Progenitor cell of endocrine pancreas (in vitro differentiated cells): Measurements from ENCODE around the gene FST. TPM values are rescaled to one million over a fixed set of nuclear protein-coding genes. Genes with fewer than 3 reads are reported as not detected.

Source experiments
- DNase-seq: peaks from one replicate; pipeline ENCODE4 v3.0.0; 2021; ENCODE audit warnings: low spot score; ENCODE audit not compliant: unreplicated experiment
- H3K27ac Mint-ChIP-seq: 2 replicates; pipeline ENCODE4 v1.8.0; 2021; ENCODE audit warnings: mild to moderate bottlenecking, moderate library complexity, mixed read lengths
- H3K27me3 Mint-ChIP-seq: 2 replicates; pipeline ENCODE4 v1.8.0; 2021; ENCODE audit warnings: mixed read lengths
- H3K36me3 Mint-ChIP-seq: 2 replicates; pipeline ENCODE4 v1.8.0; 2022; ENCODE audit warnings: mixed read lengths; ENCODE audit not compliant: insufficient read depth
- H3K4me1 Mint-ChIP-seq: 2 replicates; pipeline ENCODE4 v1.8.0; 2021; ENCODE audit warnings: low read depth, mixed read lengths
- H3K4me3 Mint-ChIP-seq: 2 replicates; pipeline ENCODE4 v1.8.0; 2021; ENCODE audit warnings: low read depth, mild to moderate bottlenecking, moderate library complexity, mixed read lengths
- H3K9me3 Mint-ChIP-seq: 2 replicates; pipeline ENCODE4 v1.8.0; 2021; ENCODE audit warnings: low read depth, mixed read lengths
- total RNA-seq: library from RNA; stranded (reverse); gene quantifications from 2 replicates; pipeline ENCODE4 v1.2.1, GENCODE V29; 2021
- TF ChIP-seq, protein P1 (sequence below): fragments of 200-600 bp; sonication (generic); IDR thresholded peaks from one replicate; pipeline ENCODE4 v1.5.0; 2021; ENCODE audit warnings: antibody characterized with exemption, mild to moderate bottlenecking; ENCODE audit not compliant: unreplicated experiment

FST gene
- total RNA-seq, 1 donor from 2014 or later = 1.7 TPM

DNA sequence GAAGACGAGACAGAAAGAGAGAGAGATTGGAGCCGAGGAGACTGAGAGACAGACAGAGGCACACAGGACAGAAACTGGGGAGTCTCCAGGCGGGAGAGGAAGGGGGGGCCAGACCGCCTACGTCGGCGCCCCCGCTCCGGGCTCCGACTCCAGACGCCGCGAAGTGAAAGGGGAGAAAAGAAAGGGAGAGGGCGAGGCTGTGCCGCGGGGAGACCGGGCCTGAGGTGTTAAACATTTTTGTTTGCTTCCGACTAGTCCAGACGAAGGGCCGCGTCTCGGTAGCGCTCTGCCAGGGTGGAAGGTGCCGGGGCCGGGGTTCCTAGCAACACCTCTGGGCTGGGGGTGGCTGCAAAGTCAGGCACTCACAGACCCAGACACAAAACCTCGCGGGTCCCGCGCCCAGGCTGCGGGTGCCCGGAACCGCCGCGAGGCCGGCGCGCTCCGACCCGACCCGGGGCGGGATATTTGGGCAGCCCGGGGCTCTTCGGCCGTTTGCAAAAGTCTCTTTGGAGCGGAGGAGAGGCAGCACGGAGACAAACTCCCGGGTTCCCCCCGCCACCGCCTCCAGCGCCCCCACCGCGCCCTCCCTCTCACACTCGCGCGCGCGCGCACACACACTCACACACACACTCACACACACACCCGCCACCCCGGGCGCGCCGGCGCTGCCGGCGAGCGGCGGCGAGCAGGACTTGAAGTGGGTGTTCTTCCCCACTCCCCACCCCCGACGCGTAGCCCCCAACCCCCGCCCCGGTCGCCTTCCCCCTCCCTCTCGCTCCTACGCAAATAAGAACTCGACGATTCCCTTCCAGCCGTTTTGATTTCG, 626 bp upstream of the FST start:
- Mint-ChIP-seq H3K9me3 (no peaks in the 10 kb centered on the region), H3K27me3 (peaks cover 31% of the 10 kb centered on the region), H3K36me3 (no peaks in the 10 kb centered on the region), H3K4me1 (peaks cover 32% of the 10 kb centered on the region), H3K27ac (peak overlapping the region; percentile 88), H3K4me3 (peak overlapping the region; percentile 85)
- TF ChIP-seq, protein P1, sequence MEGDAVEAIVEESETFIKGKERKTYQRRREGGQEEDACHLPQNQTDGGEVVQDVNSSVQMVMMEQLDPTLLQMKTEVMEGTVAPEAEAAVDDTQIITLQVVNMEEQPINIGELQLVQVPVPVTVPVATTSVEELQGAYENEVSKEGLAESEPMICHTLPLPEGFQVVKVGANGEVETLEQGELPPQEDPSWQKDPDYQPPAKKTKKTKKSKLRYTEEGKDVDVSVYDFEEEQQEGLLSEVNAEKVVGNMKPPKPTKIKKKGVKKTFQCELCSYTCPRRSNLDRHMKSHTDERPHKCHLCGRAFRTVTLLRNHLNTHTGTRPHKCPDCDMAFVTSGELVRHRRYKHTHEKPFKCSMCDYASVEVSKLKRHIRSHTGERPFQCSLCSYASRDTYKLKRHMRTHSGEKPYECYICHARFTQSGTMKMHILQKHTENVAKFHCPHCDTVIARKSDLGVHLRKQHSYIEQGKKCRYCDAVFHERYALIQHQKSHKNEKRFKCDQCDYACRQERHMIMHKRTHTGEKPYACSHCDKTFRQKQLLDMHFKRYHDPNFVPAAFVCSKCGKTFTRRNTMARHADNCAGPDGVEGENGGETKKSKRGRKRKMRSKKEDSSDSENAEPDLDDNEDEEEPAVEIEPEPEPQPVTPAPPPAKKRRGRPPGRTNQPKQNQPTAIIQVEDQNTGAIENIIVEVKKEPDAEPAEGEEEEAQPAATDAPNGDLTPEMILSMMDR = no peak
- peak; percentile 39 for DNase-seq

DNA sequence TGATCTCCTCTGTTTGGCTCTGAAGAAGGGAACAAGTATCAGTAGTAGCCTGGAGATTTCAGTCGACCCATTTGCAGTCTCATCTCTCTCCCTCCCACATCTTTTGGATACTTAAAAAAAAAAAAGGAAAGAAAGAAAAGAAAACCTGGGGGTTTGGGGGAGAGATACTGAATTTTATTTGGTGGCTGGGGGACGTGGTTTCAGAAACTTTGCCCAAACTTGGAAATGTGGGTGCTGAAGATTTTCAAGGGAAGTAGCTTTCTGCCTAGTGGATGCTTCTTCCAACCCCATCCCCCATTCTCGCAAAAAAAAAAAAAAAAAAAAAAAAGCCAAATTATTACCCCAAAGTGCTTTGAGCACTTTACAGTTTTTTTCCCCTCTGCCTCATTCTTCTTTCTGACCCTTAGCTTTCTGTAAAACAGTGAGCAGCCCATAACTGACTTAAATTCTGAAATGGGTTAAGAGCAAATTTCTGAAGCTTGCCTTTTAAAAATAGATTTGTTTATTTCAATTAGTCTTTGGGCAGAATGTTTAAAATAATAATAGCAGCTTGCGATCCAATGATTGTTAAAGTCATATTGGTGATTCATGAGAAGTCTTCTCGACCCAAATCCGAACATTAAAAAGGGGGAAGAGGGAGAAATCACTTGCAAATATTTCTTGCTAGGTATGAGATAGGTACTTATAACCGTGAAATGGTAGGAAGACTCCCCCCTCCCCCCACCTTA, 894 bp downstream of the FST start:
- Mint-ChIP-seq H3K27me3 (peaks cover 31% of the 10 kb centered on the region), H3K27ac (peak overlapping the region; percentile 88), H3K4me1 (peaks cover 29% of the 10 kb centered on the region), H3K9me3 (no peaks in the 10 kb centered on the region), H3K4me3 (peak overlapping the region; percentile 84), H3K36me3 (no peaks in the 10 kb centered on the region)
- TF ChIP-seq, protein P1 = no peak
- no peak for DNase-seq

DNA sequence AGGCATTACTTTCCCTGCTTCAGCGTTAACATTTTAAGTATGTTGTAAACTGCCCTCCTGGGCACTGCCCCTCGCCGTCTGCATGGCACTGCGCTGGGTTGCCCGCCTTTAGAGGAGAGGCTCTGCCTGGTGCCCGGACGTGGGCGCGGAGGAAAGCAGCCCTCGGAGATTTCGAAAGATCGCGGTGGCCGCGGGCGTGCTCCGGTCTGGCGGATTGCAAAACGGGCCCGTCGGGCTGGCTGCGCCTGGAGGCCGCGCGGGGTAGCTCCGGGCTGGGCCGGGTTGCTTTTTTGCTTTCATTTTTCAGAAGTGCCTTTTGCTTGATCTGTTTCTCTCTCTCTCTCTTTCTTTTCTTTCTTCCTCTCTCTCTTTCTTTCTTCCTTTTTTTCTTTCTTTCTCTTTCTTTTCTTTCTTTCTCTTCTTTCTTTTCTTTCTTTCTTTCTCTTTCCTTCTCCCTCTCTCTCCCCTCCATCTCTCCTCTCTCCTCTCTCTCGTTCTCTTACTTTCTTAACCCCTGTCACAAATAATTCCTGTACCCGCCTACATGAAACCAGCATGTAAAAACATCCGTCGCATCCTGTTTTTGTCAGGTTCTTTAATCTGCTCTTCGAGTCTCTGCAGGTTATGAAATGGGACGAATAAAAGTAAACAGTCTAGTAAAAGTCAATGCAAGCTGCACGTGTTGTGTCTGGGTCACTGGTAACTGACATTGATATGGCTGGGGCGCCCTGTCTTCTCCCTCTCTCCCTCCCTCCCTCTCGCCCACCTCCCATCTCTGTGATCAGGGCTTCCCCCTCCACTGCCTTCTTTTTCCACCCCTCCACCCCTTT, 1.7 kb downstream of the FST start:
- no peak overlapping the region for H3K27ac Mint-ChIP-seq
- peak overlapping the region; percentile 84 for H3K4me3 Mint-ChIP-seq
- no peaks in the 10 kb centered on the region for H3K9me3 Mint-ChIP-seq
- no peaks in the 10 kb centered on the region for H3K36me3 Mint-ChIP-seq
- DNase-seq = peak; percentile 45
- TF ChIP-seq, protein P1 = peak; percentile 43
- H3K4me1 Mint-ChIP-seq = peaks cover 21% of the 10 kb centered on the region
- peaks cover 31% of the 10 kb centered on the region for H3K27me3 Mint-ChIP-seq

DNA sequence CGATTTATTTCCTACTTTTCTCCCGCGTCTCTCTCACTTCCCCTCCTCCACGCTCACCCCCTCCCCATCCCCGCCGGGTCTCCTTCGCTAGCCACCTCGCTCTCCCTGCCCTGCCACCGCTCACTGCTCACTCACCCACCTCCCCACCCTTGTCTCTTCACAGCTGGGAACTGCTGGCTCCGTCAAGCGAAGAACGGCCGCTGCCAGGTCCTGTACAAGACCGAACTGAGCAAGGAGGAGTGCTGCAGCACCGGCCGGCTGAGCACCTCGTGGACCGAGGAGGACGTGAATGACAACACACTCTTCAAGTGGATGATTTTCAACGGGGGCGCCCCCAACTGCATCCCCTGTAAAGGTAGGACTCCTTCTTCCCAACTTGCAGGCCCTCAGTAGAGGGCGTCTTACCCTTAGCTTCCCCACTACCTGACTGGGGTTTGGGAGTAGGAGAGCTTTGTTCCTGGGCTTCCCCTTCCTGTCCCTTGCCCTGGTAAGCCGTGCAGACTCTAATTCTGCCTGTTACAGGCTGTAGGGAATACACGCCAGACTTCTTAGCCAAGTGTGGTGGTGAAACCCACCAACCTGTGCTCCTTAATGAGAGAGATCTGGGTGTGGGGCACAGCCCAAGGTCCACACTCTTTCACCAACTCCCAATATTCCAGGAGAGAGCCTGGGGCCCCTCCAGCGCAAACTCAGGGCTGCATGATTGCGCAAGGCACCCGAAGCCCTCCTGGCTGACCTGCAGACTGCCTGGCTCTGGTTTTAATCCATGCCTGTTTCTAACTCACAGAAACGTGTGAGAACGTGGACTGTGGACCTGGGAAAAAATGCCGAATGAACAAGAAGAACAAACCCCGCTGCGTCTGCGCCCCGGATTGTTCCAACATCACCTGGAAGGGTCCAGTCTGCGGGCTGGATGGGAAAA, 2.5 kb downstream of the FST start:
- TF ChIP-seq, protein P1 = peak; percentile 24
- Mint-ChIP-seq H3K4me1 (peaks cover 16% of the 10 kb centered on the region), H3K4me3 (peak overlapping the region; percentile 84), H3K27me3 (peaks cover 31% of the 10 kb centered on the region), H3K27ac (no peak overlapping the region), H3K36me3 (no peaks in the 10 kb centered on the region), H3K9me3 (no peaks in the 10 kb centered on the region)
- DNase-seq = no peak
